ENCODE measurements around the gene ANXA2.

Gene ANXA2

DNA sequence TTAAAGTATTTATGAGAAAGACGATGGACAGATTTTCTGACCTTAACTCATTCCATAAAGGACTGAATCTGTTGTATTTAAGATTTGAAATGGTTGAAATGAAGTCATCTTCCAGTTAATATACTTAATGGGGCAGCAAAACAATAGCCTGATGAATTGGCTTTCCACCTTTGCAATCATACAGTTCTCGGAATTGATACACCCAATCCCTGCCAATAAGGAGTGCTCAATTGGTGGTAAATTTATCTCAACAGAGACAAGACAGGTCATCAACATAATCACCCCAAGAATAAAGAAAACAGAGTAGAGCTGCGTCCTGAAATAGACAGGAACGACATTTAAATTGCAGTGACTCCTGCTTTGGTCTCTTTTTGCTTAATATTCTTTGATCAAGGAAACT lies 11.2 kb downstream of the ANXA2 start:
- no peak for DNase-seq

DNA sequence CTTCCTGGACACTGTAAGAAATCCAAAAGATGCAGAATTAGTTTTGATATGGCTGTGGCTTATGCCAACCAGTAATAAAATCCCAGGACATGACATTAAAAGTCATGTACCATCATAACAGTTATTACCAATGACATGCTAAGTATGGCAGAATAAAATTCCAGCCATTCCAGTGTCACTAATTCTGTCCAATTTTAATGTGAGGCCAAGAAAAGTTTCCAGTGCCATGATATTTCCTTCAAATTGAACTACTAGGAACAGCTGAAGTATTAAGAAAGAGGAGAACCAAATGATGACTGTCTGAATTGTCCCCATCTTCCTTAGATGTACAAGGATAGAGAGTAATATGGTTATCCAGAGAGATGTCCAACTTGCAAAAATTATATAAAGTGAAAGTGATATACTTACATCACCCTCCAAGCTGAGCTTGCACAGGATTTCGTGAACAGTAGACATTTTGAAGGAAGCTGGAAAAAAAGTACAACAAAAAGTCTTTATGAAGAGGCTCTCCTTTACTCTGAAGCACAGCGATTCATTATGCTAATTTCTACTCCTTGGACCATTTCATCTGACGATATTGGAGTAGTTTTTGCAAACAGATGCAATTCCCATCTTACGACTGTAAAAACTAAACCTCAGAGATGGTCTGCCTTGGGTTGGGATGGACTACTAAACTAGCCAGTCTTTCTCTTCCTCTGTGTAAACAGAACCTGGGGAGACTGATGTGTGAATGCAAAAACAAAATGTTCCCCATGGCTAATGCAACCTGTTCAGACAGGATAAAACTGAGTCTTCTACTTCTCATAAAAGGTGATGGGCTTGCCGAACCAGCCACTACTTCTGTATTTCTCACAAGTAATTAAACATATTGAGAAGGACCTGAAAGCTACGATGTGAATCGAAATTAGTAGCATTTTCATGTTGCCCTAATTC lies 11.9 kb downstream of the ANXA2 start:
- no peak for DNase-seq

DNA sequence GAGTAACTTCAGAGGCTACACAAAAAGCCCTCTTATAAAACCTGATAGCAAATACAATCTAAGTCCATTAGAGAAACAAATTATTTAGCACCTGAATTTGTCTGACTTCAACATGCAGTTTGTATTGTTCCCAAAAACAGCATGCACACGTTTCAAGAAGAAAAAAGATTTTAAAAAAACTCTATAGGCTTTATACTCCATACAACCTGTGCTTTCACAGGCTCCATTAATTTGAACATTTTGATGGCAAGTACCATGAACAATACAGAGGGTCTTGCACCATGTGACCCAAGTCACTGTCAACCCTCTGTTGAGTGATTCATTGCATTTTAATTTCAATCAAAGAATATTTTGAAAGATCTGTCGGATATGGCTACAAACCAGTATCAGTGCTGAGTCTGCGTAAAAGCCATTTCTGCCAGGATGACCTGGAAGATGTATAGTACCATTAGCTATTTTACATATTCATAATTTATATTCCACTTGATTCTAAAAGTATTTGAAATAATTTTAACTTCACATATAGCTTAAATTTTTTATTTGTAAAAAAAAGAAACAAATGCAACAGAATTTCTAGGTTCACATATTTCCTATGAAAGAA lies 13.2 kb downstream of the ANXA2 start:
- no peak for DNase-seq

DNA sequence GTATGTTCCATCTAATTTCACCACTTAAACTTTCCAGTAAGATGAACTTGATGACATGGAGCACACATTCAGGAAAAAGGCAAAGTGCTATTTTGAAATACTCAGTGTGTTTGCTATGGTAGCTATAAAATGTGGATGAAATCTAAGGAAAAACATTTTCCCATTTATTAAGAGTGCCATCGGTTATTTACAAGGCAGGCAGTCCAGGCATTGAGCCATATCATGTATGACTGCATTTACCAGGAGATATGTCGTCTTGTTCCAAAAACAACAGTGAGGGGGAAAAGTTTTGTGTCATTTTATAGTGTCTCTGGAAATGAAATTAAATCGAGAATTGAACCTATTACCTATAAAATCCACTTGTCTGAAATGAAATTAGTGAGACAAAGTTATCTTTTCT lies 13.7 kb downstream of the ANXA2 start:
- no peak for DNase-seq

DNA sequence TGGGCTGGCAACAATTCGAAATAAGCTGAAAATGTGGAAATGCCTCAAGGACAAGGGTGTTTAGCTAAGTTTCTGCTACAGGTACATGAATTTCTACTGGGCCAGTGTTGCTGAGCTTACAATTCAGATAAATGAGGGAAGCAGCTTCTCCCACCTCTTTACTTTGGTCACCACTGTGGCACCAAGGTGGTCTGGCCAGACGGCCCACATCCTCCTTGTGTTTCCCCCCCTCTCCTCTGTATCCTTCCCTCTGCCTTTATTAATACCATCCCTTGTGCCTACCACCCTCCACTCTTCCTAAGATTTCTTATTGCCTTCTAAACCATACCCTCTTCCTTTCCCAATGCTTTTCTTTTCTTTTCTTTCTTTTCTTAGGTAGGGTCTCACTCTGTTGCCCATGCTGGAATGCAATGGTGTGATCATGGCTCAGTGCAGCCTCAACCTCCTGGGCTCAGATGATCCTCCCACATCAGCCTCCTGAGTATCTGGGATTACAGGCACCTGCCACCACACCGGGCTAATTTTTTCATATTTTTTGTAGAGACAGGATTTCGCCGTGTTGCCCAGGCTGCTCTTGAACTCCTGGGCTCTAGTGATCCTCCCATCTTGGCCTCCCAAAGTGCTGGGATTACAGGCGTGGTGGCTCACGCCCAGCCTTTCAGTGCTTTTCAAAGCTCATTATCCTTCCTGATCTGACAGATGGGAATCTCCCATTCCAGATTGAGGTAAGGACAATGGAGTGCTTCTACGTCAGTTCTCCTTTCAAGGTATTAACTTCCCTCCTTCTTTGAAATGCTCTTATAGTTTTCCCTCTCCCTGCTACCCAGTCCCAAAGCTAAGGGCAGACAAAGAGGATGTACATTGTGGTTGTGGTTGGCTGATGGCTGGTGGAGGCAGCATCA lies 14.8 kb downstream of the ANXA2 start:
- DNase-seq: no peak

DNA sequence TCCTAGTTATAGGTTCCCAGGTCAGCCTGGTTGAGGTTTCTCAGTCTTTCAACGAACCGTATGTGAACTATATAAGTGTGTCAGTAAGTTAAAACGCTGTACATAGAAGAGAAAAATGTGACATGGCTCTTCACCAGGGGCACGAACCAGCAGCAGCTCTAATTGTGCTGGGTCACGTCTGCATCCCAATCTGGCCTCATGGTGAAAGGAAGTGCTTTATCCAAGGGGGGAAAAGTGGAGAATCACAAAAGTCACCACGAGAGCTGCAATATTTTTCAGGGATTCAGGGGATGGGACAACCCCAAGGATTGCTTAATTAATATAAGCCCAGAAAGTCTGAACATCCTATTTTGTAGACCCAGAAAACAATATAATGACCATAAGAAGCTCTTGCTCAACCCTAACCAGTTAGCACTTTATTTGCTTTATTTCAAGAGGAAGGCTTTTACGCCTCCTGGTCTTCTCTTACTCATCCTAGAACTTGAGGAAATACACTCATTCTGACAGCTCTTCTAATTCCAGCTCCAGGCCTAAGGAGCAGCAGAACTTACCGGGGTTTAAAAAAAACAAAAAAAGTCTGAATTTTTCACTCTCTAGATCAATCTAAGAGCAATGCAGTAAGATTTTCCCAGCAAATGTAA lies 16.5 kb downstream of the ANXA2 start:
- DNase-seq: no peak

DNA sequence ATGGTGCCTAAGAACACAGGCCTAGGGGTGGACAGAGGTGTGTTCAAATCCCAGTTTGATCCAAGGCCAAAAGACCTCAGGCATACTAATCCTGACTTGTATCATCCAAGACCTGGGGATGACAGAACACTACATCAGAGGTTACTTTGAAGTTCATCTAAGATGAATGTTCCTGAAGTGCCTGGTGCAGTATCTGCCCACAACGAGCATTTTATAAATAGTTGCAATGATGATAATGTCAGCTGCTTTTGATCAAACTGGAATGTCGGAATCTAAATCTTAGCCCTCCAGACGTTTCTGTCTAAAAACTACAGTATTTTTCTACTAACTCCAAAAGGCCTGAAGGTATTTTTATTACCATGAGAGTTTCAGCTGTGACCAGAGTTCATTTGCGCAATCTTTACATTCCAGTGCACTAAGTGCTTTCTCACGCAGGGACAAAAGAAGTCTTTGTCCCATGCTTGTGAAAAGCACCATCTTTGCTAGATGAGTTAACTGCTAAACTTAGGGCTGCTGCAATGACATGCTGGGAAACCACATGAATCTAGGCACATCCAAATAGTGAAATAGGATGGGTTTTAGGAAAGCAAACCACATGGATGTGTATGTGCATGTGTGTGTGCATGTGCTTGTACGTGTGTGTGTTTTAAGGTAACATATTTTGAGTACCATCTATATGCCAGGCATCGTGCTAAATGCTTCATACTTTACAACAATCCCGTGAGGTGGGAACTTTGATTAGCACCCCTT lies 18.1 kb downstream of the ANXA2 start:
- no peak for DNase-seq

DNA sequence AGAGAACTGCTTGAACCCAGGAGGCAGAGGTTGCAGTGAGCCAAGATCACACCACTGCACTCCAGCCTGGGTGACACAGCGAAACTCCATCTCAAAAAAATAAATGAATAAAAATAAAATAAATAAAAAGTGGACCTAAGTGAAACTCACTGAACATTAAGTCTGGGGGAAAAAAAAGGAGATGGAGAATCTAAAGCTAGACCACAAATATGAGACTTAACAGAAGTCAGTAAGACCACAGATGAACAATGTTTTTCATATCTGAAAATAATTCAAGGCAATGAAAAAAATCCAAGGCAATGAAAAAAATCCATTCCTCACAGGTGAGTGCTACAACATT lies 18.6 kb downstream of the ANXA2 start:
- no peak for DNase-seq

DNA sequence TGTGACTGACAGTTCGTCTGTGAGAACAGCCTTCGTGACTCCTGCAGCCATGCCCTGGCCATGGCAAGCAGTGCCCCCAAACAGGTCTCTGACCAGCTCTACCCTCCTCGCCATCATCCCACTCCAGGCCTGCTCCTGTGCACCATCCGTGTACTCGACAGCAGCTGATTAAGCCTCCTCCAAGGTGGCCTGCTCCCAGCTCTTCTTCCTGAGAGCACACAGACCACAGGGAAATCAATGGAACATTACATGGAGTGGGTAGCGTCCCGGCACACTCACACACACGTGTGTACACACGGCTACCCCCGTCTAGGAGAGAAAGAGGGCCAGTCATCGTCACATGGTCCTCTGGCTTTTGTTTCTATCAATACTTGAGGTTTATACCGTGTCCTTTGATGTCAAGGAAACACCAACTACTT lies 21.1 kb downstream of the ANXA2 start:
- no peak for DNase-seq

DNA sequence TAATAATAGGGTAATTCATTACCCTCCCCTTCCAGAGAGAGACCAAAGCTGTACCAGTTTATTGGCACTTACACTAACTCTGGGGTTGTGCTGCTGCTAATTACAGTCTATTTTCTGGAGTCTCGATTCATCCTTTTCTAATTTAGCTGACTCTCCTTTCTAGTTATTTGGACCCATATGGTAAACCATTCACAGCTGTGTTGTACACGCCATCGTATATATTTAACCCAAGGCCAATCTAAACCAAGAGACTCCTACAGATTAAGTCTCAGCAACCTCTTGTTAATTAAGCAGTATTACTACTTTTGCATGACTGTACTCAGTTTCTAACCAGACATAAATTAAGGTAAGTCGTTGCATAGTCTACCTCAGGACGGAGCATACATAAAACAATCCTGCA lies 22.5 kb downstream of the ANXA2 start:
- DNase-seq: no peak

DNA sequence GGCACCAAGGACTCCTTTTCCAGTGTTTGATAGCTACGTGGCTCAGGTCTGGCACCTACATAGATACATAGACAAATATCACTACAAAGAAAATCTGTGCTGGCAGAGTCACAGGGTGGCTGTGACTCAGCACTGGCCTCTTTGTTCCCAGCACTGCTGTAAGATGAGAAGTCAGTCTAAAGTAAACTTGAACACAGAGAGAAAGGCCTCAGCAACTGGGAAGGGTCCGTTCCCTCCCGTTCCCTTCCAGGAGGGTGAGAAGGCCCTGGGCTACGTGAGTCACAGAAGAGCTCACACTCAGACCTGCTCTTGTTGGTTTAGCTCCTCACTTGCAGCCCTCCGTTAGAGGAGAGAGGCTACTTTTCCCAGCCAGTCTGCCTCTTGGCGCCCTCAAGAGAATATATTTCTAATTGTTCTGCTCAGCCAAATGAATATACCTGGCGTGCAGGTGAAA lies 23.1 kb downstream of the ANXA2 start:
- DNase-seq: no peak

DNA sequence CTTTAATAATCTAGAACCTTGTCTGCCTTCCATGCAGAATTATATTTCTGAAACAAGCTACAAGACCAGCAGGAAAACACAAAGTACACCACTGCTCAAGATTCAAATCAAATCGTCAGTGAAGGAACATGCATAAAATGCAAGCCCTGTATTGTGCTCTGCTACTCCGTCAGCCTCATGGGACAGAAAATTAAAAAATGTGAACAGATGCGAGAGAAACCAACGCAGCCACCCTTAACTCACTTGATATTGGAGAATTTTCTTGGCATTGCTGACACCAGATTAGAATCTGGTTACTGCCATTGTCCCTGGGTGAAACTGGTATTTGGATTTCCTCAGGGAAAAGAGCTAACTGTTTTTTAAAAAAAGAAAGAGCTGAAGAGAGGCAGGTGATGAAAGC lies 23.6 kb downstream of the ANXA2 start:
- no peak for DNase-seq

DNA sequence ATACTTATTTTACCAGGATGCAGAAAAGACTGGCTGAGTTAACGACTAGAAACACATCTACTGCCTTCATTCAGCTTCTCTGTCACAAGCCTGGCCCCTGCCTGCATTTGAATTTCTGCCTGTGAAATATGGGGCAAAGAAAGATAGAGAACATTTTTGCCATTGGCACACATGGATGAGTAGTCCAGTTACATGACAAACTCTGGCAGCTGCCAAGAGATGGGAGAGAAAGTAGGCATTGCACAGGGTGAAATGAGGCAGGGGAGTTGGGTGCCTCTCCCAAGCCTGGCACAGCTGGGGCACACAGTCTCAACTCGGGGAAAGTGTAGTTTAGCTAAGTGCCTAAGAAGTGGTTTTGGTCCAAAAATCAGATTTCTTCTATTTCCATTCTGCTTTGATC lies 24.0 kb downstream of the ANXA2 start:
- no peak for DNase-seq

DNA sequence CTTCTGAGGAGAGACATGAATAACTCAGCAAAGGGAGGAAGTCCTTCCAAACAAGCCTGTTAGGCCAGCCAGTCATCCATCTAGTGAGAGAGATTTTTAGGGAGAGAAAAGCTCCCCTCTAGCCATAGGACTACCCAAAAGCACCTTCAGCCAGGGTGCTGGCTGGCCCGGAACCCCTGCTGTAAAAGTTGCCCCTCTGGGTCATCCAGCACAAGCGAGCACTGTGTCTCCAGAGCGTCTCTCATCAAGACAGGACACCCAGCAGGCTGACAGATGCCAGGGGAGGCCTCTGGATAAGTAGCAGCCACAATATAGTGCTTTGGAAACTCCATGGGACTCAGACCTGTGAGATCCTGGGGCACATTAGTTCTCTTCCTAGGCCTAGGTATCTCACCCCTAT lies 24.5 kb downstream of the ANXA2 start:
- DNase-seq: no peak

DNA sequence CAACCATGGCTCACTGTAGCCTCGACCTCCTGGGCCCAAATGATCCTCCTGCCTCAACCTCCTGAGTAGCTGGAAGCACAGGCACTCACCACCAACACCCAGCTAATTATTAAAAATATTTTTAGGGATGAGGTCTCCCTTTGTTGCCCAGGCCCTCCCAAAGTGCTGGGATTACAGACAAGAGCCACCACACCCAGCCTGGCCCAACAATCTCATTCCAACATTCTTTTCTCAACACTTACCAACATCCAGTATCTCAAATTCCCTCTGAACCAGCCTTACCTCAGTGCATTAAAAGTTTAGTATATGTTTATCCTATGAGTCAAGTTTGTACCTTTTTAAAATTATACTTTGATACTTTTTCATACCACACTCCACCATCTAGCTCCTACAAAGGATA lies 25.0 kb downstream of the ANXA2 start:
- no peak for DNase-seq

DNA sequence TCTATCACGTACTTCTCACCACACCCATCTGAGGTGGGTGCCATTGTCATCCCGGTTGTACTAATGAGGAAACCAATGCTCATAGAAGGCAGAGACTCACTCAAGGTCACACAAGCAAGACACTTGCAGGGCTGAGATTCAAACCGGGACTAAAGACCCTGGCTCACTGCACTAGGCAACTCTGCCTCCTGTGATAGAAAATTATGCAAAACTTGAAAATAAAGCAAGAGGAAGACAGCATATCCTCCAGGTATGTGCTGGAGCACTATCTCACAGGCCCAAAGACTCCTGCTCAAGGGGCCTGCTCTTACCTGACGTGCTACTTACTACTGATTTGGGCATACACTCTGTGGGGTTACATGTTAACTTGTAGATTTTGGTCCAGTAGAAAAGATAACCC lies 25.6 kb downstream of the ANXA2 start:
- DNase-seq: no peak

DNA sequence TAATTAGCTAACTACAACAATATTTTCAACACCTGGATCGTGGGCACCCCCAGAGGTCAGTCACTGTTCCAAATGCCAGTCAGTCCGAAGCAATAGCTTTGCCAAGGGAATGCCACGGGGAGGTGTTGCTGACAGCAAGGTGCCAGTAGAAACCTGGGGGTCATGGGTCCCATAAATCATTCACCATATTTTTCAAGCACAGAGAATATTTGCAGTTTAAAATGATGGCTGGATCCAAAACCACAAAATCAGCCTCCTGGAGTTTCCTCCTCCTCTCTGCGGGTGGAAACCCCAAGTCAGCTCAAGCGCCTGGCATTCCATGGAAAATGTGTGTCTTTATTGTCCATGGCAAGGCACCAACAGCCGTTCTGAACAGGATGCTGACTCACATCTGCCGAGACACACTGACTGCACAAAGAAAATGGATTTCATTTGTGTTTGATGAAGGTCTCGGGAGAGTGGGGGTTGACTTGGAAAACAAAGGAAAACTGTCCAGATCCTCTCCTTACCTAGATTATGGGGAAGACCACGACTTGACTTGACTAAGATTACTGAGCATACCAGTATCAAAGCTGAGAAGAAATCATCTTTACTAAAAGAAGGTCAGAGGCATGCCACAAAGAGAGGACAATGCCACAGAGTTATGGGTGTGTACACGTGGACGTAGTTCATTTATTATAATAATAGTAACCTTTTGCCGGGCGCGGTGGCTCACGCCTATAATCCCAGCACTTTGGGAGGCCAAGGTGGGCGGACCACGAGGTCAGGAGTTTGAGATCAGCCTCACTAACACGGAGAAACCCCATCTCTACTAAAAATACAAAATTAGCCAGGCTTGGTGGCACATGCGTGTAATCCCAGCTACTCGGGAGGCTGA lies 26.4 kb downstream of the ANXA2 start:
- DNase-seq: no peak

DNA sequence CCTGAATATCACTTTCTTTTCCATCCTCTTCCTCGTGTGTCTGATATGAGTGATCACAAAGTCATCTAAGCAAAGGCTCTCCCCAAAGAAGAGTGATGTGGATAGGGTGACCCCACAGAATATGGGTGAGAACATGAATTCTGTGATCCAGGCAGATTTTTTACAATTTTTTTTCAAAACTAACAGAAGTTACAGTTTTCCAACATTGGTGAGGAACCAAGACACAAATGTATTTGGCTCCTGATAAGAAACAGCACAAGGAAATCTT lies 27.0 kb downstream of the ANXA2 start:
- DNase-seq: no peak

DNA sequence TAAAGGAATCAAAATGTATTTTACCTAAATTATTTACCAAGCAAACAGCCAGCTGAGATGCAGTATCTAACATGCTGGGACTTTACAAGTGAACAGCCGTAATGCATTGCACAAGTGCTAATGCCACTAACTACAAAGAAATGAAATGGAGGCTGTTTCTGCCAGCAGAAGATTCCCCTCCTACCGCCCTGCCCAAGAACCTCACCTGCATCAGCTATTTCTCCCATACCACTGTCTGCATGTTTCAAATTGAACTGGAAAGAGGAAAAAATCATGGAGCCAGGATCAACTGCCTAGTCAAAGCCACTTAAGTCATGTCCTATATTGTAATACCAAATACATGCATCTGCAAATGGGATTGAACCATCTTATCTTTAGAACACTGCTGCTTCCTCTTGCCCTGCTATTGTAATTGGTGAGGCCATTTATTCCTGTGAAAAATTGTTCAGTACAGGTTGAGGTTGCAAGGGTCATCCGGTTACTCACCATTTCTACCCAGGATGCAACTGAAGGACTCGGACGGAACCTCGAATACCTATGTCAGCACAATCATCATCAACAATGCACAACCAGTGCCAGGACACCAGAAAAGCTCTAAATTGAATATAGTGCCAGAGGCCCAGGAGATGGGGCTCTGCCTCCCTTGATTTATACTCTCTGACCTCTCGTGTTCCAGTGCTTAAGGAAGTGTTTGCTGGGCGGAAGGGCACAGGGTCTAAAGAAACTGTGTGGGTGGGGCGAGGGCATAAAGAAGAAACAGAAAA lies 27.5 kb downstream of the ANXA2 start:
- no peak for DNase-seq

DNA sequence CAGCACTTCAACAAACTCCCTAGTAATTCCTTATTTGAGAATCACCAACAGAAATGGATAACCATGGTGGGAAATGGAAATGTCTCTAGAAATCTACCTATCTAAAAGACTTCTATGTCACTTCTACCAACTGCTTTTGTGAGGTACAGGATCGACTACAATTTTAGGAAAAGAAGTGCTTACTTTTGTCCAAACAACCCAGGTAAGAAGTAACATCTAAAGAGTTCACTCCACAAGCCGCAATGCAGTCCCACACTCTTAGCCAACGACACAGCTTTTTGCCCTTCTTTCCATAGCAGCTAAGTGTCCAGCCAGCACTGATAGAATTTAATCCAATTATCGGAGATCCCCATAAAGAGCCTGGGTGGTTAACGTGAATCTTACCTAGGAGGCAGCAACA lies 28.1 kb downstream of the ANXA2 start:
- no peak for DNase-seq

DNA sequence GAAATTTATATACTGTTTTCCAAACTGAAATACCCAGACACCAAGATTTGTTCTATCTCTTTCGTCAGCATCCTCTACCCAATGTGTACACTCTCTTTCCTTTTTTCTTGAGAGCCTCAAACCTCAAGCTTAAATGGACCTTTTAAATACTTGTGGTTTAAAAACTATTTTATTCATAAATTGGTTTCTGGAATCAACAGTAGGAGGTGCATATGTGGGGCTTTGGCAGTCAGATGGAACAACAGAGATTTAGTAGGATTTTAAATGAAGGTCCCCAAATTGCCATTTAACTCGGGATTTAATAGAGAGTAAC lies 33.2 kb downstream of the ANXA2 start:
- no peak for DNase-seq
